NAMALWA (cell line): ENCODE data around the gene GGNBP2.
"Not testable (repeated sequence)": the region's sequence is repeated elsewhere in the genome, so short reads cannot be mapped to it uniquely, and the experiment has no call there.

Experiments used
- DNase-seq: peaks from one replicate; pipeline ENCODE4 v3.0.0-alpha.2; 2015; ENCODE audit warnings: low spot score

Gene GGNBP2

DNA sequence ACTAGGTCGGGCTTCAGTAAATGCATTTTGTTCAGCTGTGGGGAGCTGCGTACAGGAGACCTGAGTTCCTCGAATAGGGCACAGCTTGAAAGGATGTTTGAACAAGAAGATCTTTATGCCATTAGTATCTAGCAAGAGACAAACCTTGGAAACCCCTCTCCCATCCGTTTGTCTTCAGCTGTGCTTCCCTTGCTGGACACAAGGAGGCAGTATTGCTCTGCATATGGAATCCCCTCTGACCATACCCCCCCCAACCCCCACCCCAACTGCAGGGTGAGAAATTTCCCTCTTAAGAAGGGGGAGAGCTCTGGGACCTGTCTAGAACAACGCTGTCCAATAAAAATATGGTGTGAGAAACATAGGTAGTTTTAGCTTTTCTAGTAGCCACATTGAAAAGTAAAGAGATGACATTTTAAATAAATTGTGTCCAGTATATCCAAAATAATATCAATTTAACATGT, 58.2 kb downstream of the GGNBP2 start:
- peak; percentile 90 for DNase-seq

GRCh38 chr17:36605028-36605427, 60.3 kb downstream of the GGNBP2 start:
- DNase-seq, result not testable (repeated sequence)

DNA sequence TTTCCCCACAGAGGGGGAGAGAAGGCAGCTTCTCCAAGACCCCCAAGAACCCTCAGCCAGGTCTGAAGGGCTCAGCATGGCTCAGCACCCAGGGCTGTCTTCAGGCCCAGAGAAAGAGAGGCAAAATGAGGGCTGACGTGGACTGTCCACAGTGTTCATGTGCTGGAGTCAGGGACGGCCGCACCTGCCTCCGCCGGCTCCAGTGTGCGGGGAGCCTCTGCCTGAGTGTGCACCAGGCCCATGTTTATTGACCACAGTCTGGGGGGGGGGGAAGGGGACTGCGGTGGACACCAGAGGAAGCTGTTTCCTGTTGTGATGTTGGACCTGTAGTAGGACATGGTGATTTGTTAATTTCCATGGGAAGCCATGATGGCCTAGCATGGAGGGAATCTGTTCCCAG, 63.6 kb downstream of the GGNBP2 start:
- no peak for DNase-seq

DNA sequence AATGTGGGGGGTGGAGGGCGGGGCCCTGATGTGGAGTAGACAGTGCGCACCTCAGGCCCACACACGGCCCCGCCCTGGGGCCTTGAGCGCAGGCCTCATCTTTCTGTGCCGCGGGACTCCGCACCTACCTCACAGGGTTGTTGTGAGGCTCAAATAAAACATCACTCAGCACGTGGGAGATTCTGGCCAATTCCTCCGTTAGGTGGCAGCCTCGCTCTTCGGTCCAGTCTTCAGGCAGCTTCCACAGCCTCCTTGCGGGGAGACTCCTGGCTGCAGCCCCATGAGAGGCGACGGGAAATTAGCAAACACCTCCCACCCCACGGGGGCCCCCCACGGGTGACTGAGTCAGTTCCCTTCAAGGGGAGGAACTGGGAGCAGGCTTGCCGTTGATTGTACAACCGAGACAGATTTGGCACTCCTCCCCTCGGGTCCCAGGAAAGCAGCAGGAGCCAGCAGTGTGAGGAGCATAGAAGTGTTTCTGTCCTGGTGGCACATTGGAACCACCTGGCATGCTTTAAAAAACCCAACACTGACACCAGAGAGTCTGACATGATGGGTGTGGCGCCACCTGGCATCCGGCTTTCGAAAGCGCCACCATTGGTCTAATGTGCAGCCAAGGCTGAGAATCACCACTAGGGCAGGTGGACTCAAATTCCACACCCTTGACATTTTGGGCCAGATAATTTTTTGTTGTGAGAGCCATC, 64.2 kb downstream of the GGNBP2 start:
- DNase-seq, result peak; percentile 57

DNA sequence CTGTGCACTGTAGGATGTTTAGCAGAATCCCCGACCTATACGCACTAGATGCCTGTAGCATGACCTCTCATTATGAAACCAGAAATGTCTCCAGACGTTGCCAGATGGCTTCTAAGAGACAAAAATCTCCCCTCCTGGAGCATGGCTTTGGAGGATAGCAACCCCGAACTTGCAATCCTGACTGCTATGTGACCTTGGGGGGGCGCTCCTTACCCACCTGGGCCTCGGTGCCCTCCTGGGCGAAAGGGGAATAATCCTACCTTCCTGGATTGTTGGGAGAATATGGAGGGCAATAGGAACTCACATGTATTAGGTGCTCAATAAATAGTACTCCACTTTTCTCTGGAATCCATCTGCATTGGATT, 64.8 kb downstream of the GGNBP2 start:
- no peak for DNase-seq

DNA sequence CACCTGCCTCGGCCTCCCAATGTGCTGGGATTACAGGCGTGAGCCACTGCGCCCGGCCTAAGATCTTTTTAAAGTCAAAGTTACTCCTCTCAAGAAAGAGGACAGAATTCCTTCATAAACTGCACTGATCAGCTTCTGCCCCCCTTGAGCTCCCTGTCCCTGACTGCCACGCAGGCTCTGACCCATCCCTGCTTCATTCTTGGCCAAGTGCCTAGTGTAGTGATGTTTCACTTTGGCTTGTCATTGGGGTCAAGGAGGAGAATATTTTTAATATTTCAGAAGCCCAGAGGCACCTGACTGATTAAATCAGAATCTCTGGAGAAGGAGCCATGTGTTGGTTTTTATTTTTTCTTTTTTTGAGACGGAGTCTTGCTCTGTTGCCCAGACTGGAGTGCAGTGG, 65.8 kb downstream of the GGNBP2 start:
- no peak for DNase-seq

DNA sequence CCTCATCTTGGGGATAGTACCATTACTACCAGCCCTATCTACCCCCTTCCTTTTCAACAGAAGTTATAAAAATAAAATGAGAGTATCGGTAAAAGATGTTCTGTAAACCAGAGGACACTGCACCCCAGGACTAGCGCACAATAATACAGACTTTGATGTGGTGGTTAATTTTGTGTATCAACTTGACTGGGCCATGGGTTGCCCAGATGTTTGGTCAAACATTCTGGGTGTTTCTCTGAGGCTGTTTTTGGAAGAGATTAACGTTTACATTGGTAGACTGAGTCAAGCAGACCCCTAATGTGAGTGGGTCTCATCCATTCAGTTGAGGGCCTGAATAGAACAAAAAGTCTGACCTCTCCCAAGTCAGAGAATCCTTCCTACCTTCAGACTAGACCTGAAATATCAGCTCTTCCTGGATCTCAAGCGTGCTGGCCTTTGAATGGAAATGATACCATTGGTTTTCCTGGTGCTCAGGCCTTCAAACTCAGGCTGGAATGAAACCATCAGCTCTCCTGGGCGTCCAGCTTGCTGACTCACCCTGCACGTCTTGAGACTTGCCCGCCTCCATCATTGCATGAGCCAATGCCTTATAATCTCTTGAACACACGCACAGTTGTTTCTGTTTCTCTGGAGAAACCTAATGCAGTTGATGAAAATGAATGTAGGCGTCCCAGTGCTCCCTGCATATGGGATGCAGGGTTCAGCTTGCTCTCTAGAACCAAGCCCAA, 66.8 kb downstream of the GGNBP2 start:
- DNase-seq, result no peak

DNA sequence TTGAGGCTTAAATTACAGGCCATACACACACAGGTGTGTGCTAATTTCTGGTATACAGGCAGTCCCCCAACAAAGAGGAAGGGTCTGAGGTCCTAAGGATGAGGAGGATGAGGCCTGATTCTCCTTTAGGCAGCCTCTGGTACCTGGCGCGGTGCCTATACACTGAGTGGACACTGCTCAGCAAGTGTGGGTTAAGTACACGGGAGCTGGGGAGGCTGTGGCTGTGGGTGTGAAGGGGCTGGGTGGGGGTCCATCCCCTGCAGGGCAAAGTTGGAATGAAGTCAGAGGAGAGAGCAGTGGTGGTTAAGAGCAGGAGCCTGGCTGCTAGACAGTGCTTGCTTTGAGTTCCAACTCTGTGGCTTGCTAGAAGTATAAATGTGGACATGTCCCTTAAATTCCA, 67.6 kb downstream of the GGNBP2 start:
- no peak for DNase-seq

GRCh38 chr17:36613155-36613554, 68.4 kb downstream of the GGNBP2 start:
- DNase-seq, result no peak

- DNase-seq, result no peak
Measured at GRCh38 chr17:36614081-36614480, 69.4 kb downstream of the GGNBP2 start.

DNA sequence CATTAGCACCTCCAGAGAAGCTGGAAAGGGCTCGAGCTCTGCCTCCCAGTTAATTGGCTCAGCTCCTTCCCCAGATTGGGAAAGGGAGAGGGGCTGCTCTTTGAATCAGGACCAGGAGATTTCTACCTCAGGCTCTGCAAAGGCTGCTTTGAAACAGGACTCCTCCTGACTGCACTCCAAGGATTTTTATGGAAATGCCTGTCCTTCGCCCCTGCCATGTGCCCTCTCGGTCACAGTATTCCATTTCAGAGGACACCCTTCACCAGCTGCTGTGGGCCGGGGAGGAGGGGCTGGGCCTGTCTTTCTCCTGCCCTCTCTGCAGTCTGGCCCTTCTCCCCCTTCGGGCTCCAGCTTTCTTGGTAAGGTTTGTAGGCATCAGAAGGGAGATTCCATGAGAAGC, 70.2 kb downstream of the GGNBP2 start:
- no peak for DNase-seq

GRCh38 chr17:36616061-36617029, 71.6 kb downstream of the GGNBP2 start:
- no peak for DNase-seq

DNA sequence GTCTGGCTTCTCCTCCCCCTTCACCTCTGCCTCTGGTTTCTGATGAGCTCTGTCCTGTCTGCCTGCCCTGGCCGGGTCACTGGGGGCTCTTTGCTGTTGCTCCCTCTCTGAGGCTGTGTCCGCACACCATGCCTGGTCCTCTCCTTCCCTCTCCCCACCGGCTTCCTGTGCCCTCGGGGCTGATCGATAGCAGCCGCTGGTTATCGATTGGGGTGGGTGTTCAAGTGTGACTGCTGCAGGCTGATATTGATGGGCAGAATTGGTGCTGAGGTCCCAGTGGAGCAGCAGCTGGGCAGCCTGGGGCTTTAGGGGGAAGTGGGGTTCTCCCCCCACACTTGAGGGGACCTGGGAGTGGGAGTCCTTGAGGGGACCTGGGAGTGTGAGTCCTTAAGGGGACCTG, 73.1 kb downstream of the GGNBP2 start:
- no peak for DNase-seq

GRCh38 chr17:36623281-36623680, 78.6 kb downstream of the GGNBP2 start:
- no peak for DNase-seq

- no peak for DNase-seq
Measured at GRCh38 chr17:36625188-36625587, 80.5 kb downstream of the GGNBP2 start.

- DNase-seq, result no peak
Measured at GRCh38 chr17:36627101-36627500, 82.4 kb downstream of the GGNBP2 start.

- DNase-seq, result no peak
Measured at GRCh38 chr17:36628576-36628975, 83.9 kb downstream of the GGNBP2 start.

DNA sequence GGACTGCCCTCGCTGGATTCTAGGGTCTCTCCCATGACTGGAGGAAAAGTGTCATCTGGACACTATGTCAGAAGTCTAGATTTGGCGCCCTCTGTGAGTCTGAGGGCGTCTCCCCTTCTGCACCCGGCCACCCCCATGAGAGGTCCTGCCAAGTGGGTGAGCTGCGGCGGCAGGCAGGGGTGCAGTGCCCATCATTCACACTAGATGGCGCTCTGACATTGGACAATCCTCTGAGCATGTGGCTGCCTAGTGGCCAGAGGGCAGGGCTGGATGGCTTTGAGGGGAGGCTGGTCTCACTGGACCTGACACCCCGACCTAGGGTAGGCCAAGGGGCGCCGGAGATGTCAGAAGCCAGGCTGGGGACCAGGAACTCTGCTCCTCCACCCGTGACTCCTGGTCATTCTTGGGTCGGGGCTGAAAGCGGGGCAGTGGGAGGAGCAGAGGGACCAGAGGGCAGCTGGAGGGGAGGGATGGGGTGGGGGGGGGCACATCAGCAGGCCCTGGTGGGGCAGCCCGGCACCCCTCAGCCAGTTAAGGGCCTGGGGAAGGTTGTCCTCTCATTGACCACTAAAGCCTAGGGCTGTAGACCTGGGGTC, 84.6 kb downstream of the GGNBP2 start:
- DNase-seq, result peak; percentile 84

GRCh38 chr17:36629970-36630502, 85.3 kb downstream of the GGNBP2 start:
- DNase-seq, result no peak

- no peak for DNase-seq
Measured at GRCh38 chr17:36631022-36631421, 86.3 kb downstream of the GGNBP2 start.

- DNase-seq, result no peak
Measured at GRCh38 chr17:36632916-36633771, 88.4 kb downstream of the GGNBP2 start.
